Globus pallidus (tissue), 1 donor: ENCODE results near the gene TSSC4.

ENCODE experiments used
- DNase-seq: peaks from one replicate; pipeline ENCODE4 v3.0.0-alpha.2; 2015; ENCODE audit warnings: low spot score

TSSC4 gene

GRCh38 chr11:2434506-2435255 lies 34.1 kb downstream of the TSSC4 start:
- DNase-seq, result no peak

GRCh38 chr11:2435288-2436012 lies 34.9 kb downstream of the TSSC4 start:
- no peak for DNase-seq

DNA sequence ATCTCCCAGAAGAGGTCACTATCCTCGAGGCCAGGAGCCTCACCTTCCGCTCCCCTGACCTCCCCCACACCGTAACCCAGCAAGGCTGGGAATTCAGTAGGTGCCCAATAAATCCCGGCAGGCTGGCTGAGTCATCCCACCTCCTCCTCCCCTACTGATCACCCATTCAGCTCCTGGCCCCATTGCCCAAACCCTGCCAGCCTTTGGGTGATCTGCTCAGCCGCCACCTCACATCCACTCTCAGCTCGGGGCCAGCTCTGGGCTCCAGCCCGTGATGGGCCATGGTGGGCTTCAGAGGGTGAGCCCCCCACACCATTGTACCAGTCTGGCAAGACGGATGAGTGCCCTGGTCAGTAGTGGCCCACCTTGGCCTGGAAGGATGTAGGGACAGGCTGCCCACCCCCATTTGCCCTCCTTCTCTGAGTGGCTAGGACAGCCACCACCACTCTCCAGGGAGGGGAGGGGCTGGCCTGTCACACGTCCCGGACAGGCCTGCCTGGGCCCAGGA lies 35.5 kb downstream of the TSSC4 start:
- no peak for DNase-seq

- no peak for DNase-seq
Measured at GRCh38 chr11:2436521-2437031, 36.0 kb downstream of the TSSC4 start.

GRCh38 chr11:2437516-2437915 lies 37.0 kb downstream of the TSSC4 start:
- DNase-seq, result no peak

- no peak for DNase-seq
Measured at GRCh38 chr11:2439820-2440219, 39.3 kb downstream of the TSSC4 start.

DNA sequence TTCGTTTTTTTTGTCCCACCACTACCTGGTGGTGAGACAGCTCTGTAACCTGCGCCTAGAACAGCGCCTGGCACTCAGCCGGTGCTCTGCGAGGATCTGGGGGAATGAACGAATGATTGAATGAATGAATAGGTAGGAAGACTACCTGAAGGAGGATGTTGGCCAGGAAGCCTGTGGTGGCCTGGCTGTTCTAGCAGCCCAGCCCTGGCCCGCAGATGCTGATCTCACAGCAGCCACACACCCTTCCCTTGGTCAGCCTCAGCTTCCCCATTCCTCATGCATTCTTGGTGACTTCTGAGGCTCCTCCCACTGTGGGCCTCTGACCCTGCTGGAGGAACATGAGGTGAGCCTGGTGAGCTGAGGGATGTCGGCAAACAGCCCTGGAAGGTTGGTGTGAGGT lies 40.1 kb downstream of the TSSC4 start:
- DNase-seq, result no peak

- no peak for DNase-seq
Measured at GRCh38 chr11:2441171-2441570, 40.6 kb downstream of the TSSC4 start.

DNA sequence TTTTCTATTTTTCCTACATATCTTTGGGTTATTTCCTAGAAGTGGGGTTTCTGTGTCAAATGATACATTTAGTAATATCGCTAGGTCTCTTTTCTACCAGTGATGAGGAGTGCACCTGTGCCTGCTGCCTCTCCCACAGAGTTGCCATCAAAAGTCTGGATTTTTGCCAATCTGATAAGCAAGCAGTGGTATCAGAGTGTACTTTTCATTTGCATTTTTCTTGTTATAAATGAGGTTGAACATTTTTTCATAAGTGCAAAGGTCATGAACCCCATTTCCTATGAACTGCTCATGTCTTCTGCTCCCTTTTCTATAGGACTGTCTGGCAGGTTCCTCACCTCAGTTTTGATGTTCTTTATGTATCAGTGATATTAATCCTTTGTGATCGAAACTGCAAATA lies 42.0 kb downstream of the TSSC4 start:
- DNase-seq, result no peak

DNA sequence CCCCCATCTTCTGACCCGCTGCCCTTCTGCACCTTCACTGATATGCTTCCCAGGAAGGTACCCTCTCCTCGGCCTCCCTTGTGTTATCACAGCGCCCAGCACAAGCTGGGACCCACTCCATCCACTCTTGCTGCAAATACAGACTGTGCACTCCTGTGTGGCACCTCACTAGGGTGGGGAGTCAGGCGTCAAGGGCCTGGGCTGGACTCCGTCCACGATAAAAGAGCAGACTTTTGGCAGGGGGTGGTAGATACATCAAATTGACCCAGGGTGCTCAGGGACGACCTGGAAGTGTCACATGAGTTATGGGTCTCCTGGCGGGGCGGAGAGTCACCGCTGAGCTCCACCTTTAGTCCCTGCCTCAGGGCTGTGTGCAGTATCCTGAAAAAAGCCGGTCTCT lies 42.9 kb downstream of the TSSC4 start:
- no peak for DNase-seq

GRCh38 chr11:2443881-2444820 lies 43.6 kb downstream of the TSSC4 start, which contains the start of gene TRPM5:
TSS of gene TRPM5 (minus strand) at chr11:2444514. CDS start at chr11:2423036, 21,478 bp downstream.
- DNase-seq, result no peak

DNA sequence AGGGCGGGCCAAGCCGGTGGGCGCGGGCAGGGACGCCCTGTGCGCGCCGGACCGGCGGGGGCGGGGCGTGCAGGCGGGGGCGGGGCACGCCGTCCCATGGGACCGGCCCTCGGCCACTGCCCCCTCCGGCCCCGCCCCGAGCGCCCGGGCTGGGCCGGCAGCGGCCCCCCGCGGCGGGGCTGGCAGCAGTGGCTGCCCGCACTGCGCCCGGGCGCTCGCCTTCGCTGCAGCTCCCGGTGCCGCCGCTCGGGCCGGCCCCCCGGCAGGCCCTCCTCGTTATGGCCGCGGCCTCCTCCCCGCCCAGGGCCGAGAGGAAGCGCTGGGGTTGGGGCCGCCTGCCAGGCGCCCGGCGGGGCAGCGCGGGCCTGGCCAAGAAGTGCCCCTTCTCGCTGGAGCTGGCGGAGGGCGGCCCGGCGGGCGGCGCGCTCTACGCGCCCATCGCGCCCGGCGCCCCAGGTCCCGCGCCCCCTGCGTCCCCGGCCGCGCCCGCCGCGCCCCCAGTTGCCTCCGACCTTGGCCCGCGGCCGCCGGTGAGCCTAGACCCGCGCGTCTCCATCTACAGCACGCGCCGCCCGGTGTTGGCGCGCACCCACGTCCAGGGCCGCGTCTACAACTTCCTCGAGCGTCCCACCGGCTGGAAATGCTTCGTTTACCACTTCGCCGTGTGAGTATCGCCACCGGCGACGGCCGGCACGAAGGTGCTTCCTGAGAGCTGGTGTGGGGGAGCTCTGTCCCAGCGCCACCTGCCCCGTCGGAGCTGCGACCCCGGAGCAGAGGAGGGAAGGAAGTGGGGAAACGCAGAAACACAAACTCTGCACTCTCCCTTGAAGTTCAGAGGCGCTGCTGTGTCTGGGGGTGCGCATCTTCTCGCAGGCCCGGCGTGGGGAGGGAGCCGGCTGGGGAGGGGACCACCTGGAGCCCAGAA lies 44.5 kb downstream of the TSSC4 start, which contains the start of gene KCNQ1:
TSS of gene KCNQ1 (plus strand) at position 188 of the 925 bp plus-strand sequence. CDS start at position 279, 91 bp downstream.
- DNase-seq, result peak; percentile 9

- DNase-seq, result no peak
Measured at GRCh38 chr11:2445746-2446551, 45.4 kb downstream of the TSSC4 start.

- peak; percentile 18 for DNase-seq
Measured at GRCh38 chr11:2446590-2447252, 46.2 kb downstream of the TSSC4 start.

DNA sequence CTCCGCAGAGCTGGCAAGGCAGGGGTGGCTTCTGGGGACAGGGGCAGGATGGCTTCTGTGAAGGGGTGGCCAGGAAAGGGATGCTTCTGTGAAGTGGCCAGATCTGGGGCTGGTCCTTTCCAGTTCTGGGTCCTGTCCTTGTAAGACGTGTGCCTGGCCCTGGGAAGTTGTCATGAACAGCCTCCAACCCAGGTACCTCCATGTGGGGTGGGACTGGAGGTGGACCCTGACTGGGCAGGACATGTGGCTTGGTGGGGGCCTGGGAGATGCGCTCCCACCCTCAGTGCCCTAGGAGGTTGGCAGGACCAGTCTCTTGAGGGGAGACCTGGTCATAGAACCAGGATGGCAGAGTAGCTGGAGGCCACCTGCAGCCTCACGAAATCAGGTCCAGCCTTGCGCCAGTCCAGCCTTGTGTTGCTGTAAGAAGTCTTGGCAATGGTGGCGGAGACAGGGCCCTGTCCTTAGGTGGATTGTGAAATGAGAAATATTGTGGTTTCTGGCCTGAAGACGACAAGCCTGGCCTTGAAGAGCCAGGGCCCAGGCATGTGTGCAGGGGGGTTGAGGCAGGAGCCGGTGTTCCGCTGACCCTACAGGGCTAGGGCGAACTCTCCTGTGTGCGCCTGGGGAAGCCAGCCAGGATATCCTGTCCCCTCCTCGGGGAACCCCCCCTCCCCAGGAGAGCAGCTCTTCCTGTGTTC lies 46.9 kb downstream of the TSSC4 start:
- DNase-seq, result no peak

DNA sequence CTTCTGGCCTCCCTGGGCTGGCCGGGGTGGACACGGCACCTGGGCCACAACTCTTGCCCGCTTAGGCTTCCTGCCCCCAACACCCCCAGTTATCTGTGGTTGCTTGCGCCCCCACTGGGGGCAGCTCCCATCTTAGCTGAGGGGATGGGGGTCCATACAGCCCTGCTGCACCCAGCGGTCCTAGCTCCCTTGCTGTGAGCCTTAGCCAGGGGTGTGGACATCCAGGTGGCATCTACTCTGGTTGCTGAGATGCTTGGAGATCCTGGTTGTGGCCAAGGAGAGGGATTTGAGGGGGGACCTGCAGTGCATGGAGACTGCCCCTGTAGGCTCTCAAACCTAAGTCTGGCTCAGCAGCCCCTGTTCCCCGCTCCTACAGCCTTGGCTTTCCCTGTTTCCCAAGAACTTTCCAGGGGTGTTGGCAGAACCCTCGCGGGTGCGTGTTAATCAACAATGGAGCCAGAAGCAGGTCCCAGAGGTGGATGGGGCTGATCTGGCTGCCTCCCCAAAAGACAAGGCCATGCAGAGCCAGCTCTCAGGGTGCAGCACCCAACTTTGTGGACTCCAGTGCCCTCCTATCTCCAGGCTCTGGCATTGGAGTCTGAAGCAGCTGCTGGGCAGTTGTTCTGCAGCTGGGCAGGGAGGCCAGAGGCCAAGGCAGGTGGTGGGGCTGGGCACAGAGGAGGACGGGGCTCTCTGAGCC lies 47.6 kb downstream of the TSSC4 start:
- no peak for DNase-seq

DNA sequence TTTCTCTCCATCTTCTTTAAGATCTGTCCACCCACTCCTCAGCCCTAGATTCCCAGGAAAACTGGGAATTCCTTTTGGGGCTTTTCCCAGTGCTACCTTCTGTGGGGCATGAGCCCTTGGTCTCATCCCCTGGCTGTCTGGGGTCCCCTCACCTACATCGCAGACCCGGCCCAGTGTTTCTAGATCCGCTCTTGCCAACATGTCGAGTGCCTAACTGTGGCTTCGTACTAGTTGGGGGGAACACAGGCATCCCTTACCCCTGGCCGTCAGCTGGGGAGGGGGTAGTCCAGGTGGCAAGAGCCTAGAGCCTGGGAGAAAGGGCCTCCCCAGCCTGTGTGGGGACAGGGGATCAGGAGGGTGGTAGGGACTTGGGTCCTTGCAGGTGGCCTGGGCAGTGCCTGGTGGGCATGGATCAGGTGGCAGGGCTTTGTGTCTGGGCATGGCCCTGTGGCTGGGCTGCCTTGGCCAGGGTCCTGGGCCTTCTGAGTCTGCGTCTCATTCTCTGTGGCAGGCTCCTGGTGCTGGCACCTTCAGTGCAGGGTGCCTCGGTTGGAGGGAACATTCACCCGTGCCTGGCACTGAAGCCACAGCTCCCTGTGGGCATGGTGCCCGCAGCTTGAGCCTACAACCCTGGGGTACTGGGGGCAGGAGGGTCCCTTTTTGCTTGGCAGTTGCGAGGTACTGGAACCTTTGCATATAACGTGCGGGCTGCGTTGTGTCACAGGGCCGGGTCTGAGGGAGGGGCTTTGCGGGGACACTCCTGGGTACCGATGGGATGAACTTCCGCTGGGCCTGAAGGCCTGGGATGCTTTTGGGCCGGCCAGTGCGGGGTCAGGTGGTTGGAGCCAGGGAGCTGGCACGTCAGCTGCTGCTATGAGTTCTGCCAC lies 48.4 kb downstream of the TSSC4 start:
- no peak for DNase-seq
